ENCODE results near the gene CYB5R4. TPM values are rescaled to one million over a fixed set of nuclear protein-coding genes. Genes with fewer than 3 reads are reported as not detected.
"Not testable (repeated sequence)": the region's sequence is repeated elsewhere in the genome, so short reads cannot be mapped to it uniquely, and the experiment has no call there.

The CYB5R4 gene
- polyA plus RNA-seq, 4 donors: 10.0 to 15.4 (median 11.8) TPM

DNA sequence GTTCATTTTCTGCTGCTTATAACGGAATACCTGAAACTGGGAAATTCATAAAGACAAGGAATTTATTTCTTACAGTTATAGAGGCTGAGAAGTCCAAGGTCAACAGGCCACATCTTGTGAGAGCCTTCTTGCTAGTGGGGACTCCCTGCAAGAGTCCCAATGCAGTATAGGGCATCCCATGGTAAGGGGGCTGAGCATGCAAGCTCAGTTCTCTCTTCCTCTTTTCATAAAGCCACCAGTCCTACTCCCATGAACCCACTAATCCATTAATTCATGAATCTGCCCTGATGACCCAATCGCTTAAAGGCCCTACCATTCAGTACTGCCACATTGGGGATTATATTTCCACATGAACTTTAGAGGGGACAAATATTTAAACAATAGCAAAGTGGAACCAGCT is 26.5 kb downstream of the CYB5R4 start:
- FAIRE-seq: no peak

GRCh38 chr6:83889621-83890020 is 30.1 kb downstream of the CYB5R4 start:
- WGBS, 3 donors: 97 to 100% (median 99%) methylated on average over 1 of the region's 1 CpG
- H3K27ac ChIP-seq (ENCODE audit: low read depth in 1 of 3, low read length in 2 of 3): no peak overlapping the region
- DNase-seq (no peak), FAIRE-seq (no peak)
- no peaks in the 10 kb centered on the region for H3K36me3 ChIP-seq (ENCODE audit: control insufficient read depth in 3 of 3, insufficient read depth in 2 of 3, low read depth in 1 of 3, low read length in 3 of 3)
- peaks cover 0 to 3% of the 10 kb centered on the region in 2 donors for H3K9me3 ChIP-seq (ENCODE audit: control insufficient read depth in 2 of 2, insufficient read depth in 1 of 2, low read depth in 1 of 2, low read length in 1 of 2)
- H3K4me3 ChIP-seq (ENCODE audit: low read depth in 1 of 3, low read length in 3 of 3): no peak overlapping the region
- H3K27me3 ChIP-seq (ENCODE audit: control insufficient read depth in 3 of 3, insufficient read depth in 3 of 3, low read length in 3 of 3): no peaks in the 10 kb centered on the region
- no peaks in the 10 kb centered on the region for H3K4me1 ChIP-seq (ENCODE audit: control insufficient read depth in 3 of 3, insufficient read depth in 2 of 3, low read depth in 1 of 3, low read length in 2 of 3)

More for the DNA sequence above, 26.5 kb downstream of the CYB5R4 start:
- H3K27ac ChIP-seq (ENCODE audit: low read depth in 1 of 3, low read length in 2 of 3): no peak overlapping the region
- no peaks in the 10 kb centered on the region for H3K36me3 ChIP-seq (ENCODE audit: control insufficient read depth in 3 of 3, insufficient read depth in 2 of 3, low read depth in 1 of 3, low read length in 3 of 3)
- no peak overlapping the region for H3K4me3 ChIP-seq (ENCODE audit: low read depth in 1 of 3, low read length in 3 of 3)
- no peak for DNase-seq
- no peaks in the 10 kb centered on the region for H3K4me1 ChIP-seq (ENCODE audit: control insufficient read depth in 3 of 3, insufficient read depth in 2 of 3, low read depth in 1 of 3, low read length in 2 of 3)
- no peaks in the 10 kb centered on the region for H3K27me3 ChIP-seq (ENCODE audit: control insufficient read depth in 3 of 3, insufficient read depth in 3 of 3, low read length in 3 of 3)
- peaks cover 0 to 3% of the 10 kb centered on the region in 2 donors for H3K9me3 ChIP-seq (ENCODE audit: control insufficient read depth in 2 of 2, insufficient read depth in 1 of 2, low read depth in 1 of 2, low read length in 1 of 2)
- 94 to 98% (median 97%) methylated on average over 2 of the region's 2 CpGs for WGBS, 3 donors

GRCh38 chr6:83890520-83890919 is 31.0 kb downstream of the CYB5R4 start:
- H3K36me3 ChIP-seq (ENCODE audit: control insufficient read depth in 3 of 3, insufficient read depth in 2 of 3, low read depth in 1 of 3, low read length in 3 of 3): peaks cover 0 to 2% (median 0%) of the 10 kb centered on the region in 3 donors
- H3K27me3 ChIP-seq (ENCODE audit: control insufficient read depth in 3 of 3, insufficient read depth in 3 of 3, low read length in 3 of 3): no peaks in the 10 kb centered on the region
- FAIRE-seq: no peak

DNA sequence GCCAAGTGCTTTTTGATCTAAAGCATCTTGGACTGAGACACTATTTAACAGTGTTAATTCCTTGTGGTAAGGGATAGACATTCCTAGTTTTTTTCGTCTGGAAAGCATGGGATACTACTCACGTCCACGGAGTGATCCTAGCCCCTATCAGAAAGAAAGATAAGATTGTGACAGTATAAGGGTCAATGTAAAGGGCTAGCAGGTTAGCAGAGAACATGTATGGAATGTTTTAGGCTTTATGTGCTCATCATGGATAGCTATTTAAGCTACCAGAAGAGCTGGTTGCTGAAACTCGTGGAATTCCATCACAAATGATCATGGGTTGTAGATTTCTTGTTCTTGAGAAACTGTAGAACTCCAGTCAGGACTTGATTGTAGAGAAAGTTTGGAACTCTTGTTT is 32.1 kb downstream of the CYB5R4 start:
- DNase-seq: no peak
- Histone ChIP-seq H3K36me3 (ENCODE audit: control insufficient read depth in 3 of 3, insufficient read depth in 2 of 3, low read depth in 1 of 3, low read length in 3 of 3) (peaks cover 0 to 2% (median 0%) of the 10 kb centered on the region in 3 donors), H3K27me3 (ENCODE audit: control insufficient read depth in 3 of 3, insufficient read depth in 3 of 3, low read length in 3 of 3) (no peaks in the 10 kb centered on the region), H3K9me3 (ENCODE audit: control insufficient read depth in 2 of 2, insufficient read depth in 1 of 2, low read depth in 1 of 2, low read length in 1 of 2) (peaks cover 0 to 3% of the 10 kb centered on the region in 2 donors), H3K4me1 (ENCODE audit: control insufficient read depth in 3 of 3, insufficient read depth in 2 of 3, low read depth in 1 of 3, low read length in 2 of 3) (no peaks in the 10 kb centered on the region), H3K4me3 (ENCODE audit: low read depth in 1 of 3, low read length in 3 of 3) (no peak overlapping the region), H3K27ac (ENCODE audit: low read depth in 1 of 3, low read length in 2 of 3) (no peak overlapping the region)
- 61 to 75% (median 71%) methylated on average over 4 of the region's 4 CpGs for WGBS, 3 donors
- FAIRE-seq: no peak

More at GRCh38 chr6:83890520-83890919, 31.0 kb downstream of the CYB5R4 start:
- Histone ChIP-seq H3K9me3 (ENCODE audit: control insufficient read depth in 2 of 2, insufficient read depth in 1 of 2, low read depth in 1 of 2, low read length in 1 of 2) (peaks cover 0 to 3% of the 10 kb centered on the region in 2 donors), H3K4me3 (ENCODE audit: low read depth in 1 of 3, low read length in 3 of 3) (no peak overlapping the region), H3K27ac (ENCODE audit: low read depth in 1 of 3, low read length in 2 of 3) (no peak overlapping the region), H3K4me1 (ENCODE audit: control insufficient read depth in 3 of 3, insufficient read depth in 2 of 3, low read depth in 1 of 3, low read length in 2 of 3) (no peaks in the 10 kb centered on the region)
- WGBS, 3 donors: 93 to 94% (median 93%) methylated on average over 4 of the region's 4 CpGs
- no peak for DNase-seq

DNA sequence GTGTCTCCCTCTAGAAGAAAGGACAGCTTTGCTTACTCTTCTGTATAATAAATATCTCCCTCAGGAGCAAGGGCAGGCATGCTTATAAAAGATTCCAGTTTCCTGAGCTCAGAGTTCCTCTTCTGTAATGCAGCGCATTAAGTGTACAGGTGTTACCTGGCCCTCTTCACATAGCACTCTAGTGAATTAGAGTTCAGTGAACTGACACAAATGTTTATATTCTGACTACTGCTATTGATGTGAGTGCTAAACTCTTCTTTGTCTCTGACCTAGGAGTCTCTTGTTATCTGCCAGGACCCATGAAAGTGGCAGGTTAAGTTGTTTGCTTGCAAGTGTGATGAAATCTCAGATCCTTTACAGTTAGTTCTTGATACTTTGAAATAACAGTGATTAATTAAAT is 33.5 kb downstream of the CYB5R4 start:
- Histone ChIP-seq H3K36me3 (ENCODE audit: control insufficient read depth in 3 of 3, insufficient read depth in 2 of 3, low read depth in 1 of 3, low read length in 3 of 3) (peaks cover 0 to 2% (median 0%) of the 10 kb centered on the region in 3 donors), H3K9me3 (ENCODE audit: control insufficient read depth in 2 of 2, insufficient read depth in 1 of 2, low read depth in 1 of 2, low read length in 1 of 2) (peaks cover 0 to 3% of the 10 kb centered on the region in 2 donors), H3K4me1 (ENCODE audit: control insufficient read depth in 3 of 3, insufficient read depth in 2 of 3, low read depth in 1 of 3, low read length in 2 of 3) (no peaks in the 10 kb centered on the region), H3K27me3 (ENCODE audit: control insufficient read depth in 3 of 3, insufficient read depth in 3 of 3, low read length in 3 of 3) (no peaks in the 10 kb centered on the region), H3K4me3 (ENCODE audit: low read depth in 1 of 3, low read length in 3 of 3) (no peak overlapping the region), H3K27ac (ENCODE audit: low read depth in 1 of 3, low read length in 2 of 3) (no peak overlapping the region)
- FAIRE-seq: peak; percentile 23
- 55 to 92% (median 89%) methylated on average over 1 of the region's 1 CpG for WGBS, 3 donors
- no peak for DNase-seq

- H3K4me3 ChIP-seq (ENCODE audit: low read depth in 1 of 3, low read length in 3 of 3); H3K27me3 ChIP-seq (ENCODE audit: control insufficient read depth in 3 of 3, insufficient read depth in 3 of 3, low read length in 3 of 3): not testable (repeated sequence)
These were observed 37.6 kb downstream of the CYB5R4 start for GRCh38 chr6:83897094-83897493.

GRCh38 chr6:83901624-83902023 is 42.1 kb downstream of the CYB5R4 start:
- Histone ChIP-seq H3K27me3 (ENCODE audit: control insufficient read depth in 3 of 3, insufficient read depth in 3 of 3, low read length in 3 of 3) (no peaks in the 10 kb centered on the region), H3K4me3 (ENCODE audit: low read depth in 1 of 3, low read length in 3 of 3) (no peak overlapping the region), H3K27ac (ENCODE audit: low read depth in 1 of 3, low read length in 2 of 3) (no peak overlapping the region), H3K4me1 (ENCODE audit: control insufficient read depth in 3 of 3, insufficient read depth in 2 of 3, low read depth in 1 of 3, low read length in 2 of 3) (no peaks in the 10 kb centered on the region), H3K36me3 (ENCODE audit: control insufficient read depth in 3 of 3, insufficient read depth in 2 of 3, low read depth in 1 of 3, low read length in 3 of 3) (peaks cover 0 to 2% (median 0%) of the 10 kb centered on the region in 3 donors), H3K9me3 (ENCODE audit: control insufficient read depth in 2 of 2, insufficient read depth in 1 of 2, low read depth in 1 of 2, low read length in 1 of 2) (peaks cover 0 to 6% of the 10 kb centered on the region in 2 donors)
- FAIRE-seq (no peak), DNase-seq (no peak)
- 89 to 100% (median 97%) methylated on average over 1 of the region's 1 CpG for WGBS, 3 donors

More at GRCh38 chr6:83897094-83897493, 37.6 kb downstream of the CYB5R4 start:
- H3K27ac ChIP-seq (ENCODE audit: low read depth in 1 of 3, low read length in 2 of 3); FAIRE-seq; DNase-seq; H3K36me3 ChIP-seq (ENCODE audit: control insufficient read depth in 3 of 3, insufficient read depth in 2 of 3, low read depth in 1 of 3, low read length in 3 of 3); H3K9me3 ChIP-seq (ENCODE audit: control insufficient read depth in 2 of 2, insufficient read depth in 1 of 2, low read depth in 1 of 2, low read length in 1 of 2); H3K4me1 ChIP-seq (ENCODE audit: control insufficient read depth in 3 of 3, insufficient read depth in 2 of 3, low read depth in 1 of 3, low read length in 2 of 3): not testable (repeated sequence)
- no CpG with 5 or more reads among the region's 2 CpGs for WGBS, 3 donors

GRCh38 chr6:83904395-83904794 is 44.9 kb downstream of the CYB5R4 start:
- FAIRE-seq: no peak

DNA sequence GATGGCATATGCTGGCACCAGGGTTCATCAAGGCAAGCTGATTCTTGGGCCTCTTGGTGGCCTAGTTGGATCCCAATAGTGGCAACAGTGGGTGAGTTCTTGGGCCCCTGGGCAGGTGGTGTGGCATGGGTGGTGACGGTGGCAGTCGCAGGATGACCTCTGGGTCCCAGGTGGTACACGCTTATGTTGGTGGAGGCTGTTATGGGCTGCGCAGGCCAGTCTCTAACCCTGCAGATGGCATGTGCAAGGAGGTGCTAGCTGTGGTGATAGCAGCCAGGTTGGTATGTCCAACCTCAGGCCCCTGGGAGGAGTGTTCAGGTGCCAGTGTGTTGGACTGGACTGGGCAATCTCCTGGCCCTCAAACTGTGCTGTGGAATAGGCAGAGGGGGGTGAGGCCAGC is 46.2 kb downstream of the CYB5R4 start:
- peaks cover 0 to 3% (median 2%) of the 10 kb centered on the region in 3 donors for H3K36me3 ChIP-seq (ENCODE audit: control insufficient read depth in 3 of 3, insufficient read depth in 2 of 3, low read depth in 1 of 3, low read length in 3 of 3)
- WGBS, 3 donors: 87 to 98% (median 95%) methylated on average over 4 of the region's 4 CpGs
- no peak overlapping the region for H3K27ac ChIP-seq (ENCODE audit: low read depth in 1 of 3, low read length in 2 of 3)
- peaks cover 0 to 6% of the 10 kb centered on the region in 2 donors for H3K9me3 ChIP-seq (ENCODE audit: control insufficient read depth in 2 of 2, insufficient read depth in 1 of 2, low read depth in 1 of 2, low read length in 1 of 2)
- no peak overlapping the region for H3K4me3 ChIP-seq (ENCODE audit: low read depth in 1 of 3, low read length in 3 of 3)
- DNase-seq (no peak), FAIRE-seq (no peak)
- no peaks in the 10 kb centered on the region for H3K4me1 ChIP-seq (ENCODE audit: control insufficient read depth in 3 of 3, insufficient read depth in 2 of 3, low read depth in 1 of 3, low read length in 2 of 3)
- H3K27me3 ChIP-seq (ENCODE audit: control insufficient read depth in 3 of 3, insufficient read depth in 3 of 3, low read length in 3 of 3): no peaks in the 10 kb centered on the region

More at GRCh38 chr6:83904395-83904794, 44.9 kb downstream of the CYB5R4 start:
- Histone ChIP-seq H3K27ac (ENCODE audit: low read depth in 1 of 3, low read length in 2 of 3) (no peak overlapping the region), H3K9me3 (ENCODE audit: control insufficient read depth in 2 of 2, insufficient read depth in 1 of 2, low read depth in 1 of 2, low read length in 1 of 2) (peaks cover 0 to 6% of the 10 kb centered on the region in 2 donors), H3K27me3 (ENCODE audit: control insufficient read depth in 3 of 3, insufficient read depth in 3 of 3, low read length in 3 of 3) (no peaks in the 10 kb centered on the region), H3K36me3 (ENCODE audit: control insufficient read depth in 3 of 3, insufficient read depth in 2 of 3, low read depth in 1 of 3, low read length in 3 of 3) (peaks cover 0 to 2% (median 0%) of the 10 kb centered on the region in 3 donors), H3K4me1 (ENCODE audit: control insufficient read depth in 3 of 3, insufficient read depth in 2 of 3, low read depth in 1 of 3, low read length in 2 of 3) (no peaks in the 10 kb centered on the region), H3K4me3 (ENCODE audit: low read depth in 1 of 3, low read length in 3 of 3) (no peak overlapping the region)
- no peak for DNase-seq
- WGBS, 3 donors: 92 to 93% (median 93%) methylated on average over 4 of the region's 4 CpGs
